Endothelial cell of umbilical vein (primary cell): ENCODE measurements around the gene WIF1. TPM values are rescaled to one million over a fixed set of nuclear protein-coding genes. Genes with fewer than 3 reads are reported as not detected.

ENCODE experiments used
- BruUV-seq: library from RNA; stranded (reverse); fragments of 400-500 nt; replicated peaks from 2 replicates; lab custom pipeline; 2021; lab: Mats Ljungman, UMichigan
- CTCF ChIA-PET: fragments of 300-600, 350-600 bp; sonication (Branson Sonifier 250); formaldehyde crosslinking; loops from one replicate; lab custom pipeline; 2021; ENCODE audit warnings: antibody characterized with exemption, inconsistent platforms; lab: Charles Lee
- POLR2A ChIA-PET: fragments of 300-600, 350-600 bp; sonication (Branson Sonifier 250); formaldehyde crosslinking; loops from one replicate; lab custom pipeline; 2021; ENCODE audit warnings: antibody characterized with exemption, inconsistent platforms; lab: Charles Lee
- DNase-seq: peaks from one replicate; pipeline ENCODE4 v3.0.0-alpha.2; 2011; ENCODE audit warnings: low read depth, low spot score
- FAIRE-seq: peaks from 2 replicates; lab custom pipeline; 2011; peaks lifted over from hg19 to GRCh38; lab: Jason Lieb, UNC
- H2AFZ ChIP-seq: 2 replicates; pipeline ENCODE4 v1.6.0; 2012; ENCODE audit warnings: low read depth, low read length, control low read depth, inconsistent platforms
- H3K27ac ChIP-seq: 2 replicates; pipeline ENCODE4 v1.5.1; 2011; ENCODE audit warnings: low read depth, mild to moderate bottlenecking, control low read depth, low read length, moderate library complexity; ENCODE audit not compliant: insufficient read depth
- H3K27me3 ChIP-seq, 2 experiments: 2 replicates each; pipeline versions ENCODE4 v1.6.0 to v1.6.1; 2011; ENCODE audit warnings: low read length in 2 of 2, mixed read lengths in 1 of 2; ENCODE audit not compliant: control insufficient read depth in 2 of 2, insufficient read depth in 2 of 2
- H3K36me3 ChIP-seq, 2 experiments: 2 replicates in 1 of 2; 3 replicates in 1 of 2; pipeline ENCODE4 v1.5.1; 2011; ENCODE audit warnings: low read length in 2 of 2, mild to moderate bottlenecking in 1 of 2, moderate library complexity in 1 of 2; ENCODE audit not compliant: control insufficient read depth in 2 of 2, insufficient read depth in 2 of 2; ENCODE audit errors: extremely low read depth in 1 of 2
- H3K4me1 ChIP-seq: 3 replicates; pipeline ENCODE4 v1.5.1; 2011; ENCODE audit warnings: mild to moderate bottlenecking, low read length; ENCODE audit not compliant: control insufficient read depth, insufficient read depth; ENCODE audit errors: extremely low read depth
- H3K4me2 ChIP-seq: 2 replicates; pipeline ENCODE4 v1.6.1; 2011; ENCODE audit warnings: low read length, control low read depth, mixed read lengths; ENCODE audit not compliant: insufficient read depth
- H3K4me3 ChIP-seq, 3 experiments: fragments of 200-600 bp in 1 of 3; sonication (generic), shearing (Covaris generic) in 1 of 3; replicated peaks in 1 of 3; 2 replicates each; pipeline ENCODE4 v1.5.1; 2011 to 2016; ENCODE audit warnings: control low read depth in 3 of 3, low read length in 3 of 3, mild to moderate bottlenecking in 2 of 3, inconsistent platforms in 1 of 3, low read depth in 1 of 3, moderate library complexity in 1 of 3; ENCODE audit not compliant: insufficient read depth in 1 of 3
- H3K79me2 ChIP-seq: 2 replicates; pipeline ENCODE4 v1.6.0; 2012; ENCODE audit warnings: low read length, inconsistent platforms; ENCODE audit not compliant: control insufficient read depth, insufficient read depth
- H3K9ac ChIP-seq: replicated peaks from 2 replicates; pipeline ENCODE3; 2011; ENCODE audit warnings: low read length, control low read depth; ENCODE audit not compliant: insufficient read depth; ENCODE audit errors: extremely low read depth
- H3K9me1 ChIP-seq: replicated peaks from 3 replicates; pipeline ENCODE4 v1.6.0; 2011; ENCODE audit warnings: mild to moderate bottlenecking, low read length; ENCODE audit not compliant: control insufficient read depth, insufficient read depth; ENCODE audit errors: extremely low read depth
- H3K9me3 ChIP-seq: replicated peaks from 2 replicates; pipeline ENCODE4 v1.5.1; 2012; ENCODE audit warnings: low read length, inconsistent platforms; ENCODE audit not compliant: control insufficient read depth, insufficient read depth
- H4K20me1 ChIP-seq: replicated peaks from 2 replicates; pipeline ENCODE3; 2011; ENCODE audit warnings: mild to moderate bottlenecking, low read length; ENCODE audit not compliant: control insufficient read depth, insufficient read depth; ENCODE audit errors: extremely low read depth
- EZH2 ChIP-seq: IDR thresholded peaks from 2 replicates; pipeline ENCODE4 v1.6.1; 2012; ENCODE audit warnings: borderline replicate concordance, low read depth, mild to moderate bottlenecking, moderate library complexity, low read length, inconsistent platforms; ENCODE audit not compliant: severe bottlenecking
- FOS ChIP-seq: IDR thresholded peaks from 2 replicates; pipeline ENCODE4 v1.6.1; 2011; ENCODE audit warnings: mild to moderate bottlenecking, low read length, moderate library complexity, borderline replicate concordance; ENCODE audit not compliant: insufficient read depth
- GATA2 ChIP-seq: IDR thresholded peaks from 2 replicates; pipeline ENCODE4 v1.7.0; 2011; ENCODE audit warnings: low read depth, mild to moderate bottlenecking, moderate library complexity, mixed read lengths, low read length; ENCODE audit not compliant: insufficient read length, insufficient read depth
- JUN ChIP-seq: IDR thresholded peaks from 2 replicates; pipeline ENCODE4 v1.6.1; 2011; ENCODE audit warnings: borderline replicate concordance, low read depth; ENCODE audit not compliant: insufficient read length, insufficient read depth
- MYC ChIP-seq: IDR thresholded peaks from one replicate; pipeline ENCODE4 v1.6.1; 2011; ENCODE audit warnings: mild to moderate bottlenecking, low read depth, low read length
- POLR2A ChIP-seq: IDR thresholded peaks from 2 replicates; pipeline ENCODE4 v1.6.1; 2012; ENCODE audit warnings: low read depth, mild to moderate bottlenecking, control low read depth, low read length
- POLR2AphosphoS5 ChIP-seq: IDR thresholded peaks from 2 replicates; pipeline ENCODE4 v1.6.1; 2012; ENCODE audit warnings: low read depth, mild to moderate bottlenecking, control low read depth, low read length, moderate library complexity; ENCODE audit not compliant: insufficient read depth
- dilution Hi-C: fragments of 300-500 bp; cut with MboI; formaldehyde crosslinking; loops from one replicate; pipeline ENCODE4 v1.15.0; 2019; ENCODE audit warnings: low sequenced_read_pairs; ENCODE audit not compliant: extremely low pct_ligation_motif_present
- intact Hi-C: fragments of 100-400 bp; cut with micrococcal nuclease; formaldehyde crosslinking; loops from one replicate; pipeline ENCODE4 v1.10.0; 2022
- polyA plus RNA-seq, 4 experiments: library from polyadenylated mRNA; depleted of rRNA in 3 of 4; stranded (reverse) in 3 of 4; unstranded in 1 of 4; fragments of >200 nt; gene quantifications; 2 replicates each; pipeline versions ENCODE4 v1.2.1 to v1.2.3, GENCODE V29; 2011 to 2012; ENCODE audit warnings: missing spikeins in 1 of 4
- total RNA-seq: library from RNA; stranded (reverse); gene quantifications from 2 replicates; pipeline ENCODE4 v1.2.3, GENCODE V29; 2021
- TF ChIP-seq, protein P1 (sequence below): IDR thresholded peaks from 2 replicates; pipeline ENCODE4 v1.6.1; 2011; ENCODE audit not compliant: insufficient read depth, insufficient read length
- TF ChIP-seq, protein P2 (sequence below), 2 donors: IDR thresholded peaks; 1 replicate in 1 of 2; 2 replicates in 1 of 2; pipeline ENCODE4 v1.5.1; 2011; ENCODE audit warnings: low read length in 2 of 2, mild to moderate bottlenecking in 2 of 2, moderate library complexity in 2 of 2, control low read depth in 1 of 2, inconsistent platforms in 1 of 2, low read depth in 1 of 2; ENCODE audit not compliant: insufficient read depth in 1 of 2; ENCODE audit errors: extremely low read depth in 1 of 2

WIF1 gene
- total and polyA plus RNA-seq, 2 donors (not counting 3 experiments of a cell fraction or from before 2014, with no cell fraction given) = not detected

DNA sequence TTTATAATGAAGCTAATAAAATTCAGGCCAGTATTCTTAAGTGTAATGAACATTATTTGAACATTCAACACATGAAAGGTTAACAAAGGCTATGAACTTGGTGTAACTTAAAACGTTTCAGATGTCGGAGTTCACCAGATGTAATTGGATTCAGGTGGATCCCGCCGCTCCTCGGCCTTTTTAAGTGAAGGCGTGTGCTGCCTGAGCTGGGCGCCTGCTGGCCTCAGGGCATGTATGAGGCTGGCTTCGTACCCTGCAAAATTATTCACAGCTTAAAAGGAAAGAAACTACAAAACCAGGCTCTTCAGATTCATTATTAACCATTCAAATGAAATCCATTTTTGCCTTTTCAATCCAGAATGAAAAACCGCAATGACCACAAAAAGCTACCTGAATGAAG, 69.9 kb downstream of the WIF1 start:
- Histone ChIP-seq H2AFZ (no peak overlapping the region), H3K27me3 (peaks cover 2 to 8% of the 10 kb centered on the region in 2 experiments), H3K9me1 (no peaks in the 10 kb centered on the region), H3K4me1 (no peaks in the 10 kb centered on the region), H3K79me2 (no peaks in the 10 kb centered on the region), H3K9ac (no peak overlapping the region), H3K4me3 (no peak overlapping the region), H3K4me2 (no peak overlapping the region), H3K27ac (no peak overlapping the region), H3K9me3 (no peaks in the 10 kb centered on the region), H4K20me1 (no peaks in the 10 kb centered on the region), H3K36me3 (no peaks in the 10 kb centered on the region)
- FAIRE-seq = no peak
- CTCF ChIA-PET = no interaction called here
- BruUV-seq = no TSS peak
- intact Hi-C loops = no loop called here
- TF ChIP-seq POLR2A (no peak), FOS (no peak), JUN (no peak), MYC (no peak), POLR2AphosphoS5 (no peak), GATA2 (no peak), EZH2 (no peak)
- TF ChIP-seq, protein P1, sequence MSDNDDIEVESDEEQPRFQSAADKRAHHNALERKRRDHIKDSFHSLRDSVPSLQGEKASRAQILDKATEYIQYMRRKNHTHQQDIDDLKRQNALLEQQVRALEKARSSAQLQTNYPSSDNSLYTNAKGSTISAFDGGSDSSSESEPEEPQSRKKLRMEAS = no peak
- TF ChIP-seq, protein P2, sequence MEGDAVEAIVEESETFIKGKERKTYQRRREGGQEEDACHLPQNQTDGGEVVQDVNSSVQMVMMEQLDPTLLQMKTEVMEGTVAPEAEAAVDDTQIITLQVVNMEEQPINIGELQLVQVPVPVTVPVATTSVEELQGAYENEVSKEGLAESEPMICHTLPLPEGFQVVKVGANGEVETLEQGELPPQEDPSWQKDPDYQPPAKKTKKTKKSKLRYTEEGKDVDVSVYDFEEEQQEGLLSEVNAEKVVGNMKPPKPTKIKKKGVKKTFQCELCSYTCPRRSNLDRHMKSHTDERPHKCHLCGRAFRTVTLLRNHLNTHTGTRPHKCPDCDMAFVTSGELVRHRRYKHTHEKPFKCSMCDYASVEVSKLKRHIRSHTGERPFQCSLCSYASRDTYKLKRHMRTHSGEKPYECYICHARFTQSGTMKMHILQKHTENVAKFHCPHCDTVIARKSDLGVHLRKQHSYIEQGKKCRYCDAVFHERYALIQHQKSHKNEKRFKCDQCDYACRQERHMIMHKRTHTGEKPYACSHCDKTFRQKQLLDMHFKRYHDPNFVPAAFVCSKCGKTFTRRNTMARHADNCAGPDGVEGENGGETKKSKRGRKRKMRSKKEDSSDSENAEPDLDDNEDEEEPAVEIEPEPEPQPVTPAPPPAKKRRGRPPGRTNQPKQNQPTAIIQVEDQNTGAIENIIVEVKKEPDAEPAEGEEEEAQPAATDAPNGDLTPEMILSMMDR (IDR thresholded peaks at IDR 0.05; ENCODE audit: extremely low read depth in 1 of 2, insufficient read depth in 1 of 2, low read depth in 1 of 2, low read length in 2 of 2) = no peak
- no peak for DNase-seq
- dilution Hi-C loops = no loop called here
- POLR2A ChIA-PET = no interaction called here
